A549 (cell line): Measurements from ENCODE around the gene KCNE4.

Source experiments
- CEBPB ChIP-seq, 2 experiments: fragments of >200 bp in 1 of 2; sonication (Bioruptor Twin) in 1 of 2; formaldehyde crosslinking in 1 of 2; IDR thresholded peaks; 2 replicates each; pipeline ENCODE4 v1.6.1; 2012 to 2016
- JUN ChIP-seq, 2 experiments: fragments of >200 bp; sonication (Bioruptor Twin); formaldehyde crosslinking; IDR thresholded peaks; 2 replicates in 1 of 2; 3 replicates in 1 of 2; pipeline ENCODE4 v1.6.1; 2016 to 2017
- MYC ChIP-seq: IDR thresholded peaks from 2 replicates; pipeline ENCODE4 v1.6.1; 2012; ENCODE audit warnings: mild to moderate bottlenecking, inconsistent platforms, low read length, improper control_type of control experiment, borderline replicate concordance
- POLR2A ChIP-seq: IDR thresholded peaks from 2 replicates; pipeline ENCODE4 v1.6.1; 2012; ENCODE audit warnings: mild to moderate bottlenecking, low read length
- TF ChIP-seq, protein P1 (sequence below): fragments of >200 bp; sonication (Bioruptor Twin); formaldehyde crosslinking; IDR thresholded peaks from 3 replicates; pipeline ENCODE4 v1.5.1; 2016

DNA sequence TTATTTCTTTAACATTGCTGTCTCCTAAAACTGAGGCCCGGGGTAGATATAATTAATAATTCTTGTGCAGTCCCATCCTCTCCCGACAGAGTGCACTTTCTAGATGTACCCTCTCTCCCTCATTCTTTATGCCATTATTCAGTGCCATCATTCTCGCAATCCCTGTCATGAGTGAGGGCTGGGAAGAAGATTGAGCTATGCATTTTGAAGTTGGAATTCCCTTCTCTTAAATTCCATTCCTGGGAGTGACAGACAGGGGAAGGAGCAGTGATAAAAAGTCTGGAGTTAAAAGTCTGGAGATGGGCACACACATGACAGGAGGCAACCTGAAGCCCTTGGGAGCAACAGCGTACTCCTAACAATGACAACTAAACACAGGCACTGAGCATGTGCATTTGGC is 2.6 kb upstream of the KCNE4 start:
- TF ChIP-seq CEBPB (IDR thresholded peaks at IDR 0.05) (no peak), POLR2A (no peak), JUN (IDR thresholded peaks at IDR 0.05) (no peak), MYC (no peak)
- TF ChIP-seq, protein P1, sequence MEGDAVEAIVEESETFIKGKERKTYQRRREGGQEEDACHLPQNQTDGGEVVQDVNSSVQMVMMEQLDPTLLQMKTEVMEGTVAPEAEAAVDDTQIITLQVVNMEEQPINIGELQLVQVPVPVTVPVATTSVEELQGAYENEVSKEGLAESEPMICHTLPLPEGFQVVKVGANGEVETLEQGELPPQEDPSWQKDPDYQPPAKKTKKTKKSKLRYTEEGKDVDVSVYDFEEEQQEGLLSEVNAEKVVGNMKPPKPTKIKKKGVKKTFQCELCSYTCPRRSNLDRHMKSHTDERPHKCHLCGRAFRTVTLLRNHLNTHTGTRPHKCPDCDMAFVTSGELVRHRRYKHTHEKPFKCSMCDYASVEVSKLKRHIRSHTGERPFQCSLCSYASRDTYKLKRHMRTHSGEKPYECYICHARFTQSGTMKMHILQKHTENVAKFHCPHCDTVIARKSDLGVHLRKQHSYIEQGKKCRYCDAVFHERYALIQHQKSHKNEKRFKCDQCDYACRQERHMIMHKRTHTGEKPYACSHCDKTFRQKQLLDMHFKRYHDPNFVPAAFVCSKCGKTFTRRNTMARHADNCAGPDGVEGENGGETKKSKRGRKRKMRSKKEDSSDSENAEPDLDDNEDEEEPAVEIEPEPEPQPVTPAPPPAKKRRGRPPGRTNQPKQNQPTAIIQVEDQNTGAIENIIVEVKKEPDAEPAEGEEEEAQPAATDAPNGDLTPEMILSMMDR = no peak
